ENCODE data around the gene RASAL2.

The RASAL2 gene

GRCh38 chr1:178418284-178418955 lies 324.5 kb downstream of the RASAL2 start:
- FAIRE-seq (no peak), DNase-seq (ENCODE audit: insufficient read length) (no peak)
- no peak for TF ChIP-seq POLR2AphosphoS5 (IDR thresholded peaks at IDR 0.05; ENCODE audit: low read depth, low read length)
- no peak for TF ChIP-seq POLR2A (IDR thresholded peaks at IDR 0.05; ENCODE audit: low read depth, low read length)
- no peak for TF ChIP-seq TAF1 (IDR thresholded peaks at IDR 0.05; ENCODE audit: borderline replicate concordance, low read depth, low read length)

GRCh38 chr1:178434360-178434759 lies 340.5 kb downstream of the RASAL2 start:
- no peak for DNase-seq (ENCODE audit: insufficient read length)
- FAIRE-seq = no peak
- TF ChIP-seq POLR2AphosphoS5 (IDR thresholded peaks at IDR 0.05; ENCODE audit: low read depth, low read length) = no peak
- no peak for TF ChIP-seq POLR2A (IDR thresholded peaks at IDR 0.05; ENCODE audit: low read depth, low read length)
- no peak for TF ChIP-seq TAF1 (IDR thresholded peaks at IDR 0.05; ENCODE audit: borderline replicate concordance, low read depth, low read length)

- no peak for DNase-seq (ENCODE audit: insufficient read length)
- TF ChIP-seq POLR2AphosphoS5 (IDR thresholded peaks at IDR 0.05; ENCODE audit: low read depth, low read length) = no peak
- no peak for TF ChIP-seq POLR2A (IDR thresholded peaks at IDR 0.05; ENCODE audit: low read depth, low read length)
- no peak for TF ChIP-seq TAF1 (IDR thresholded peaks at IDR 0.05; ENCODE audit: borderline replicate concordance, low read depth, low read length)
- FAIRE-seq = no peak
Measured at GRCh38 chr1:178434899-178435435, 341.1 kb downstream of the RASAL2 start.

GRCh38 chr1:178436899-178437298 lies 343.0 kb downstream of the RASAL2 start:
- no peak for TF ChIP-seq POLR2AphosphoS5 (IDR thresholded peaks at IDR 0.05; ENCODE audit: low read depth, low read length)
- no peak for TF ChIP-seq TAF1 (IDR thresholded peaks at IDR 0.05; ENCODE audit: borderline replicate concordance, low read depth, low read length)
- TF ChIP-seq POLR2A (IDR thresholded peaks at IDR 0.05; ENCODE audit: low read depth, low read length) = no peak
- FAIRE-seq (no peak), DNase-seq (ENCODE audit: insufficient read length) (no peak)

GRCh38 chr1:178438432-178438831 lies 344.5 kb downstream of the RASAL2 start:
- TF ChIP-seq POLR2AphosphoS5 (IDR thresholded peaks at IDR 0.05; ENCODE audit: low read depth, low read length) (no peak), POLR2A (IDR thresholded peaks at IDR 0.05; ENCODE audit: low read depth, low read length) (no peak), TAF1 (IDR thresholded peaks at IDR 0.05; ENCODE audit: borderline replicate concordance, low read depth, low read length) (no peak)
- DNase-seq (ENCODE audit: insufficient read length) (no peak), FAIRE-seq (no peak)

GRCh38 chr1:178442925-178443324 lies 349.0 kb downstream of the RASAL2 start:
- FAIRE-seq (no peak), DNase-seq (ENCODE audit: insufficient read length) (no peak)
- no peak for TF ChIP-seq POLR2AphosphoS5 (IDR thresholded peaks at IDR 0.05; ENCODE audit: low read depth, low read length)
- no peak for TF ChIP-seq TAF1 (IDR thresholded peaks at IDR 0.05; ENCODE audit: borderline replicate concordance, low read depth, low read length)
- no peak for TF ChIP-seq POLR2A (IDR thresholded peaks at IDR 0.05; ENCODE audit: low read depth, low read length)

- DNase-seq (ENCODE audit: insufficient read length) (no peak), FAIRE-seq (no peak)
- TF ChIP-seq POLR2AphosphoS5 (IDR thresholded peaks at IDR 0.05; ENCODE audit: low read depth, low read length) = no peak
Measured at GRCh38 chr1:178450871-178451270, 357.0 kb downstream of the RASAL2 start.

GRCh38 chr1:178451529-178451928 lies 357.6 kb downstream of the RASAL2 start:
- DNase-seq (ENCODE audit: insufficient read length) (no peak), FAIRE-seq (no peak)
- TF ChIP-seq TAF1 (IDR thresholded peaks at IDR 0.05; ENCODE audit: borderline replicate concordance, low read depth, low read length) (no peak), POLR2AphosphoS5 (IDR thresholded peaks at IDR 0.05; ENCODE audit: low read depth, low read length) (no peak), POLR2A (IDR thresholded peaks at IDR 0.05; ENCODE audit: low read depth, low read length) (no peak)

GRCh38 chr1:178452013-178452412 lies 358.1 kb downstream of the RASAL2 start:
- TF ChIP-seq TAF1 (IDR thresholded peaks at IDR 0.05; ENCODE audit: borderline replicate concordance, low read depth, low read length) = no peak
- no peak for TF ChIP-seq POLR2A (IDR thresholded peaks at IDR 0.05; ENCODE audit: low read depth, low read length)
- TF ChIP-seq POLR2AphosphoS5 (IDR thresholded peaks at IDR 0.05; ENCODE audit: low read depth, low read length) = no peak
- FAIRE-seq = no peak
- DNase-seq (ENCODE audit: insufficient read length) = no peak

GRCh38 chr1:178456472-178456871 lies 362.6 kb downstream of the RASAL2 start:
- DNase-seq (ENCODE audit: insufficient read length) (no peak), FAIRE-seq (no peak)
- no peak for TF ChIP-seq POLR2A (IDR thresholded peaks at IDR 0.05; ENCODE audit: low read depth, low read length)
- no peak for TF ChIP-seq TAF1 (IDR thresholded peaks at IDR 0.05; ENCODE audit: borderline replicate concordance, low read depth, low read length)
- TF ChIP-seq POLR2AphosphoS5 (IDR thresholded peaks at IDR 0.05; ENCODE audit: low read depth, low read length) = no peak

GRCh38 chr1:178457651-178458050 lies 363.7 kb downstream of the RASAL2 start:
- TF ChIP-seq TAF1 (IDR thresholded peaks at IDR 0.05; ENCODE audit: borderline replicate concordance, low read depth, low read length) = no peak
- DNase-seq (ENCODE audit: insufficient read length) (no peak), FAIRE-seq (no peak)

GRCh38 chr1:178458203-178458602 lies 364.3 kb downstream of the RASAL2 start:
- TF ChIP-seq TAF1 (IDR thresholded peaks at IDR 0.05; ENCODE audit: borderline replicate concordance, low read depth, low read length) (no peak), POLR2A (IDR thresholded peaks at IDR 0.05; ENCODE audit: low read depth, low read length) (no peak), POLR2AphosphoS5 (IDR thresholded peaks at IDR 0.05; ENCODE audit: low read depth, low read length) (no peak)
- FAIRE-seq (no peak), DNase-seq (ENCODE audit: insufficient read length) (no peak)

All from GM12892 (cell line).